ENCODE measurements around the gene MACIR. TPM values are rescaled to one million over a fixed set of nuclear protein-coding genes. Genes with fewer than 3 reads are reported as not detected.

Gene MACIR
- total RNA-seq: 7.4 and 8.0 TPM in 2 replicates

GRCh38 chr5:103258368-103258956 lies at the start of gene MACIR:
MACIR (plus strand) TSS chr5:103258763; CDS start chr5:103275920, 17,157 bp downstream.

Other genes with a start within 250 kb of the MACIR start
- gene GIN1, start 138.6 kb upstream of the MACIR start, total RNA-seq: 3.7 and 5.0 TPM in 2 replicates
- gene PPIP5K2, start 138.5 kb upstream of the MACIR start, total RNA-seq: 30.8 and 35.2 TPM in 2 replicates

Measured in mammary microvascular endothelial cell (primary cell).